Neural crest cell (in vitro differentiated cells): Measurements from ENCODE around the gene STPG1. TPM values are rescaled to one million over a fixed set of nuclear protein-coding genes. Genes with fewer than 3 reads are reported as not detected.
A peak's percentile ranks its signal among the peaks of the same experiment; 100 is the strongest.

Source experiments
- DNase-seq: peaks from one replicate; pipeline ENCODE4 v3.0.0; 2021; ENCODE audit warnings: low read depth, mixed read lengths, low spot score
- H3K27ac Mint-ChIP-seq: one replicate; pipeline ENCODE4 v1.8.0; 2021; ENCODE audit warnings: mild to moderate bottlenecking, mixed read lengths; ENCODE audit not compliant: unreplicated experiment
- H3K27me3 Mint-ChIP-seq: 2 replicates; pipeline ENCODE4 v1.8.0; 2021; ENCODE audit warnings: low read depth, mild to moderate bottlenecking, mixed read lengths
- H3K36me3 Mint-ChIP-seq: 2 replicates; pipeline ENCODE4 v1.8.0; 2021; ENCODE audit warnings: low read depth, mild to moderate bottlenecking, mixed read lengths
- H3K4me1 Mint-ChIP-seq: 2 replicates; pipeline ENCODE4 v1.8.0; 2021; ENCODE audit warnings: mixed read lengths
- H3K4me3 Mint-ChIP-seq: one replicate; pipeline ENCODE4 v1.8.0; 2021; ENCODE audit warnings: mild to moderate bottlenecking, mixed read lengths
- H3K9me3 Mint-ChIP-seq: 2 replicates; pipeline ENCODE4 v1.8.0; 2021; ENCODE audit warnings: mixed read lengths
- CTCF ChIP-seq: fragments of 200-600 bp; sonication (generic); conservative IDR thresholded peaks from 2 replicates; pipeline ENCODE4 v1.5.0; 2021; ENCODE audit warnings: antibody characterized with exemption, mild to moderate bottlenecking
- total RNA-seq: library from RNA; stranded (reverse); gene quantifications from 2 replicates; pipeline ENCODE4 v1.2.1, GENCODE V29; 2021

Gene STPG1
- total RNA-seq, 1 donor from 2014 or later, result 7.7 TPM

- DNase-seq, result no peak
- no peak overlapping the region for H3K4me3 Mint-ChIP-seq
- H3K4me1 Mint-ChIP-seq, result peaks cover 8% of the 10 kb centered on the region
- H3K36me3 Mint-ChIP-seq, result no peaks in the 10 kb centered on the region
- no peak for TF ChIP-seq CTCF
- no peak overlapping the region for H3K27ac Mint-ChIP-seq
- no peaks in the 10 kb centered on the region for H3K27me3 Mint-ChIP-seq
- H3K9me3 Mint-ChIP-seq, result no peaks in the 10 kb centered on the region
Observed at GRCh38 chr1:24386931-24387330, 26.7 kb downstream of the STPG1 start.

GRCh38 chr1:24386241-24386640, 27.3 kb downstream of the STPG1 start:
- no peak overlapping the region for H3K27ac Mint-ChIP-seq
- H3K4me1 Mint-ChIP-seq, result peaks cover 2% of the 10 kb centered on the region
- H3K9me3 Mint-ChIP-seq, result no peaks in the 10 kb centered on the region
- DNase-seq, result no peak
- no peak overlapping the region for H3K4me3 Mint-ChIP-seq
- no peaks in the 10 kb centered on the region for H3K36me3 Mint-ChIP-seq
- no peaks in the 10 kb centered on the region for H3K27me3 Mint-ChIP-seq
- TF ChIP-seq CTCF, result no peak

GRCh38 chr1:24385160-24385940, 28.2 kb downstream of the STPG1 start:
- peak; percentile 49 for TF ChIP-seq CTCF

GRCh38 chr1:24384251-24385090, 29.1 kb downstream of the STPG1 start:
- peak overlapping the region; percentile 44 for H3K27ac Mint-ChIP-seq
- no peaks in the 10 kb centered on the region for H3K4me1 Mint-ChIP-seq
- H3K9me3 Mint-ChIP-seq, result no peaks in the 10 kb centered on the region
- H3K4me3 Mint-ChIP-seq, result no peak overlapping the region
- H3K27me3 Mint-ChIP-seq, result no peaks in the 10 kb centered on the region
- no peak for TF ChIP-seq CTCF
- no peaks in the 10 kb centered on the region for H3K36me3 Mint-ChIP-seq
- DNase-seq, result no peak

More at GRCh38 chr1:24385160-24385940, 28.2 kb downstream of the STPG1 start:
- H3K9me3 Mint-ChIP-seq, result no peaks in the 10 kb centered on the region
- H3K36me3 Mint-ChIP-seq, result no peaks in the 10 kb centered on the region
- H3K4me1 Mint-ChIP-seq, result no peaks in the 10 kb centered on the region
- H3K27ac Mint-ChIP-seq, result no peak overlapping the region
- H3K4me3 Mint-ChIP-seq, result no peak overlapping the region
- no peaks in the 10 kb centered on the region for H3K27me3 Mint-ChIP-seq
- DNase-seq, result no peak

GRCh38 chr1:24383381-24383940, 30.1 kb downstream of the STPG1 start:
- no peak for TF ChIP-seq CTCF
- H3K4me3 Mint-ChIP-seq, result no peak overlapping the region
- no peaks in the 10 kb centered on the region for H3K4me1 Mint-ChIP-seq
- no peaks in the 10 kb centered on the region for H3K9me3 Mint-ChIP-seq
- no peaks in the 10 kb centered on the region for H3K27me3 Mint-ChIP-seq
- no peaks in the 10 kb centered on the region for H3K36me3 Mint-ChIP-seq
- DNase-seq, result no peak
- no peak overlapping the region for H3K27ac Mint-ChIP-seq
